Suppressor macrophage (primary cell): Measurements from ENCODE around the gene HYDIN.
A peak's percentile ranks its signal among the peaks of the same experiment; 100 is the strongest.
"Not testable (repeated sequence)": the region's sequence is repeated elsewhere in the genome, so short reads cannot be mapped to it uniquely, and the experiment has no call there.

Source experiments
- DNase-seq, 4 experiments: peaks; one replicate each; pipeline ENCODE4 v3.0.0-alpha.2; 2020 to 2022

Gene HYDIN

GRCh38 chr16:70823498-70824118 lies 406.9 kb downstream of the HYDIN start:
- not testable (repeated sequence) for DNase-seq

GRCh38 chr16:70822734-70823133 lies 407.8 kb downstream of the HYDIN start:
- DNase-seq: not testable (repeated sequence)

GRCh38 chr16:70818088-70818487 lies 412.4 kb downstream of the HYDIN start:
- DNase-seq: peak in 1 of 4 experiments; percentile 0

- peak in 2 of 4 experiments; percentile 0 to 1 for DNase-seq
Observed at GRCh38 chr16:70809392-70810060, 421.0 kb downstream of the HYDIN start.

GRCh38 chr16:70808371-70808770 lies 422.2 kb downstream of the HYDIN start:
- DNase-seq: peak in 3 of 4 experiments; percentile 15 to 20 (median 19)

GRCh38 chr16:70805787-70806186 lies 424.7 kb downstream of the HYDIN start:
- peak; percentile 63 to 89 (median 82) for DNase-seq

GRCh38 chr16:70805380-70805779 lies 425.1 kb downstream of the HYDIN start:
- DNase-seq: peak; percentile 18 to 67 (median 40)

- DNase-seq: no peak
Observed at GRCh38 chr16:70804734-70805169, 425.8 kb downstream of the HYDIN start.

GRCh38 chr16:70804153-70804733 lies 426.3 kb downstream of the HYDIN start:
- DNase-seq: peak; percentile 79 to 92 (median 86)

GRCh38 chr16:70803319-70803718 lies 427.2 kb downstream of the HYDIN start:
- peak; percentile 33 to 79 (median 58) for DNase-seq

- no peak for DNase-seq
Observed at GRCh38 chr16:70801611-70802010, 428.9 kb downstream of the HYDIN start.

GRCh38 chr16:70800781-70801480 lies 429.6 kb downstream of the HYDIN start, which contains the start of gene VAC14:
VAC14 (minus strand) TSS chr16:70801158; CDS start chr16:70800900, 258 bp downstream.
- peak; percentile 90 to 95 (median 94) for DNase-seq

- DNase-seq: peak; percentile 41 to 55 (median 50)
Observed at GRCh38 chr16:70800311-70800710, 430.2 kb downstream of the HYDIN start.

- peak in 3 of 4 experiments; percentile 18 to 27 (median 21) for DNase-seq
Observed at GRCh38 chr16:70796301-70796700, 434.2 kb downstream of the HYDIN start.

GRCh38 chr16:70795296-70795912 lies 435.1 kb downstream of the HYDIN start:
- no peak for DNase-seq

- DNase-seq: peak in 1 of 4 experiments; percentile 9
Observed at GRCh38 chr16:70793851-70794502, 436.5 kb downstream of the HYDIN start.

- DNase-seq: no peak
Observed at GRCh38 chr16:70790815-70791214, 439.7 kb downstream of the HYDIN start.

GRCh38 chr16:70789595-70790447 lies 440.7 kb downstream of the HYDIN start:
- DNase-seq: no peak

GRCh38 chr16:70788668-70789594 lies 441.6 kb downstream of the HYDIN start:
- DNase-seq: no peak
